ENCODE measurements around the gene IL3.

DNA sequence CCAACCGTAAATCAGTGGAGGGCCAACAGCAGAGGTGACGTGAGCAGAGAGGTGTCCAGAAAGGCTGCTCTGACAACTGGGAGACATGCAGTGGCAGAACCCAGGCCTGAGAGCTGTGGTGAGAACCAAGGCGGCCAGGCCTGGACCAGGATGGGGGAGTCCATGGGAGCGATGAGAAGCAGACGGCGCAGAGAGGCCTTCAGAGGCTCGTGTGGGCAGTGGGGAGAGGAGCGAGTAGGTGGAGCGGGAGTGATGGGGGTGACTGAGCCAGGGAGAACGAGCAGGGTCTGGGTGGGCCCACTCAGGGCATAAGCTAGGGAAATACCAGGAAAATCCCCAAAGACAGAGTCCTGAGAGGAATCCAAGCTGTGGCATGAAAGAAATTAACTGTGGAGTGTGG lies 7.9 kb upstream of the IL3 start:
- TF ChIP-seq, protein P1, sequence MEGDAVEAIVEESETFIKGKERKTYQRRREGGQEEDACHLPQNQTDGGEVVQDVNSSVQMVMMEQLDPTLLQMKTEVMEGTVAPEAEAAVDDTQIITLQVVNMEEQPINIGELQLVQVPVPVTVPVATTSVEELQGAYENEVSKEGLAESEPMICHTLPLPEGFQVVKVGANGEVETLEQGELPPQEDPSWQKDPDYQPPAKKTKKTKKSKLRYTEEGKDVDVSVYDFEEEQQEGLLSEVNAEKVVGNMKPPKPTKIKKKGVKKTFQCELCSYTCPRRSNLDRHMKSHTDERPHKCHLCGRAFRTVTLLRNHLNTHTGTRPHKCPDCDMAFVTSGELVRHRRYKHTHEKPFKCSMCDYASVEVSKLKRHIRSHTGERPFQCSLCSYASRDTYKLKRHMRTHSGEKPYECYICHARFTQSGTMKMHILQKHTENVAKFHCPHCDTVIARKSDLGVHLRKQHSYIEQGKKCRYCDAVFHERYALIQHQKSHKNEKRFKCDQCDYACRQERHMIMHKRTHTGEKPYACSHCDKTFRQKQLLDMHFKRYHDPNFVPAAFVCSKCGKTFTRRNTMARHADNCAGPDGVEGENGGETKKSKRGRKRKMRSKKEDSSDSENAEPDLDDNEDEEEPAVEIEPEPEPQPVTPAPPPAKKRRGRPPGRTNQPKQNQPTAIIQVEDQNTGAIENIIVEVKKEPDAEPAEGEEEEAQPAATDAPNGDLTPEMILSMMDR (IDR thresholded peaks at IDR 0.05), result no peak
- TF ChIP-seq EP300 (IDR thresholded peaks at IDR 0.05) (no peak), POLR2AphosphoS5 (IDR thresholded peaks at IDR 0.05) (no peak)
